Epithelial cell of esophagus (primary cell): Measurements from ENCODE around the gene ATP5PO.

Experiments
- DNase-seq: peaks from one replicate; pipeline ENCODE4 v3.0.0; 2010; ENCODE audit warnings: low read depth
- H3K4me3 ChIP-seq: 2 replicates; pipeline ENCODE4 v1.5.1; 2011; ENCODE audit warnings: mild to moderate bottlenecking, low read length, control low read depth
- TF ChIP-seq, protein P1 (sequence below): IDR thresholded peaks from 2 replicates; pipeline ENCODE4 v1.5.1; 2011; ENCODE audit warnings: low read depth, mild to moderate bottlenecking, low read length, control low read depth, inconsistent platforms; ENCODE audit not compliant: insufficient read depth; ENCODE audit errors: missing control alignments

Gene ATP5PO

DNA sequence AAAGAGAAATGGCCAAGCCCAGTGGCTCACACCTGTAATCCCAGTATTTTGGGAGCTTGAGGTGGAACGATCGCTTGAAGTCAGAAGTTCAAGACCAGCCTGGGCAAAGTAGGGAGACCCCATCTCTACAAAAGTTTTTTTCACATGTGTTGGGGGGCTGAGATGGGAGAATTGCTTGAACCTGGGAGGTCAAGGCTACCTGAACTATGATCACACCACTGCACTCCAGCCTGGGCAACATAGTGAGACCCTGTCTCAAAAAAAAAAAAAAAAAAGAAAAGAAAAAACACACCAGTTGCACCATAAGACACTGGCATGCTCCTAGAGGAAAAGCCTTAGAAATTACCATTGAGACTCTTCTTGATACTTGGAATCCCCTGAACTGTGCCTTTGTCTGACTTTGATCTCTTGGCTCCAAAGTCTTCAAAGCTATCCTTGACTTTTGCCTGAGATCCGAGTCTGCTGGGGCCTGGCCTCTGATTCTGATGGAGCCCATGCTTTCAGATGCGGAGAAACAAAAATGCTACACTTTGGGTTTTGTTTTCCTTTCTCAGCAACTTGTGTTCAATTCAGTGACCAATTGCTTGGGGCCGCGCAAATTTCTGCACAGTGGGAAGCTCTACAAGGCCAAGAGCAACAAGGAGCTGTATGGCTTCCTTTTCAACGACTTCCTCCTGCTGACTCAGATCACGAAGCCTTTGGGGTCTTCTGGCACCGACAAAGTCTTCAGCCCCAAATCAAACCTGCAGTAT is 33.7 kb downstream of the ATP5PO start:
- DNase-seq: no peak
- H3K4me3 ChIP-seq: no peak overlapping the region
- TF ChIP-seq, protein P1, sequence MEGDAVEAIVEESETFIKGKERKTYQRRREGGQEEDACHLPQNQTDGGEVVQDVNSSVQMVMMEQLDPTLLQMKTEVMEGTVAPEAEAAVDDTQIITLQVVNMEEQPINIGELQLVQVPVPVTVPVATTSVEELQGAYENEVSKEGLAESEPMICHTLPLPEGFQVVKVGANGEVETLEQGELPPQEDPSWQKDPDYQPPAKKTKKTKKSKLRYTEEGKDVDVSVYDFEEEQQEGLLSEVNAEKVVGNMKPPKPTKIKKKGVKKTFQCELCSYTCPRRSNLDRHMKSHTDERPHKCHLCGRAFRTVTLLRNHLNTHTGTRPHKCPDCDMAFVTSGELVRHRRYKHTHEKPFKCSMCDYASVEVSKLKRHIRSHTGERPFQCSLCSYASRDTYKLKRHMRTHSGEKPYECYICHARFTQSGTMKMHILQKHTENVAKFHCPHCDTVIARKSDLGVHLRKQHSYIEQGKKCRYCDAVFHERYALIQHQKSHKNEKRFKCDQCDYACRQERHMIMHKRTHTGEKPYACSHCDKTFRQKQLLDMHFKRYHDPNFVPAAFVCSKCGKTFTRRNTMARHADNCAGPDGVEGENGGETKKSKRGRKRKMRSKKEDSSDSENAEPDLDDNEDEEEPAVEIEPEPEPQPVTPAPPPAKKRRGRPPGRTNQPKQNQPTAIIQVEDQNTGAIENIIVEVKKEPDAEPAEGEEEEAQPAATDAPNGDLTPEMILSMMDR: no peak

DNA sequence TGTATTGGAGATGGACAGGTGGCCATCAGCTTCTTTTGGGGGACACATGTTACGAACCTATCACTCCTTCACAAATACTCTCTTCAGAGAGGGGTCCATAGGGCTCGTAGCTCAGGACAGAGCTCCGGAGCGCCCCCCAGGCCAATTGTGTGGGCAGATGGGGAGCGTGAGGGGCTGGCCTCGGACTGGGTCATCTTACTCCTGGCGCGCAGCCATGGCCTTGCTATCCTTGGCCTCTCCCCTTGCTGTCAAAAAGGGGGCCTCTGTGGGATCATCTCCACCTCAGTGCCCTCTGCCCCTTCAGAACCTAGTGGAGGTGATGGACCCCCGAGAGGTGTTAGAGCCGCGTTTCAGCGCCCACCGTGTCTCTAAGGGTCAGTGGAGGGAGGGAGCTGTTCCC is 35.0 kb downstream of the ATP5PO start:
- no peak for DNase-seq
- TF ChIP-seq, protein P1: no peak
- no peak overlapping the region for H3K4me3 ChIP-seq

DNA sequence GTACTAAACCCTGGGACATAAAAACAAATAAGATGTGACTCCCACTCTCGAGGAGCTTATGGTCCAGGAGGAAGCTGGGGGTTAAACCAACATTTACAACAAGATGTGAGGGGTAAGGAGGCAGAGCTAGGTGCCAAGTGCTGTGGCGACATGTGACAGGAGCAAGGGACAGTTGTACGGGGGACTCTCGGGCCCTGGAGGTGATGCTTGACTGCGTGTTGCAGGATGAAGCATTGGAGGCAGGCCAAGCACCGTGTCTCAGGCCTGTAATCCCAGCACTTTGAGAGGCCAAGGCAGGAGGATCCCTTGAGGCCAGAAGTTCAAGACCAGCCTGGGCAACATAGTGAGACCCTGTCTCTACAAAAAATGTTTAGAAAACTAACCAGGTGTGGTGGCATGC is 36.8 kb downstream of the ATP5PO start:
- no peak overlapping the region for H3K4me3 ChIP-seq
- TF ChIP-seq, protein P1: no peak
- DNase-seq: no peak

DNA sequence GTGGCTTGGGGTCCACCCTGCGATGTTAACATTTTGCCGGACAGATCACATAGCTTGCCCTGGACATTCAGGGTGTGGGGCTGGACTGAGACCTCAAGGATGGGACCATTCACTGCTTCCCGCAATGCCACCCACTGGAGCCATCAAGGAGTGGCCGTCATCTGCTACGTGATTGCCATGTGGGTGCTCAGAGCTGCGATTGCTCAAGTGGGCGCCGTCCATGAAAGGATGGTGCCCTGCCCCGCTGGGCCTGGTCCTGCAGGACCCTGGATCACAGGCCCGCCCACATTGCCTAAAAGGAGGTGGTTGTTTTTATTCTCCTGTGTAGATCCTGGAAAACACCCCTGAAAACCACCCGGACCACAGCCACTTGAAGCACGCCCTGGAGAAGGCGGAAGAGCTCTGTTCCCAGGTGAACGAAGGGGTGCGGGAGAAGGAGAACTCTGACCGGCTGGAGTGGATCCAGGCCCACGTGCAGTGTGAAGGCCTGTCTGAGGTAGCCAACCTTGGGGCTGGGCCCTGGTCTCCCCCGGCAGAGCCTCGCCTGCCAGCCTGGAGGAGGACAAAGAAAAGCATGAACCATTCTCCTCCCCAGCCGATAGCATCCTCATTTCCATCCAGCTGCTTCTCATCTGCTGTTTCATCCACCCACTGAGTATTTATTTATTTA is 40.4 kb downstream of the ATP5PO start:
- TF ChIP-seq, protein P1: no peak
- DNase-seq: no peak
- no peak overlapping the region for H3K4me3 ChIP-seq

DNA sequence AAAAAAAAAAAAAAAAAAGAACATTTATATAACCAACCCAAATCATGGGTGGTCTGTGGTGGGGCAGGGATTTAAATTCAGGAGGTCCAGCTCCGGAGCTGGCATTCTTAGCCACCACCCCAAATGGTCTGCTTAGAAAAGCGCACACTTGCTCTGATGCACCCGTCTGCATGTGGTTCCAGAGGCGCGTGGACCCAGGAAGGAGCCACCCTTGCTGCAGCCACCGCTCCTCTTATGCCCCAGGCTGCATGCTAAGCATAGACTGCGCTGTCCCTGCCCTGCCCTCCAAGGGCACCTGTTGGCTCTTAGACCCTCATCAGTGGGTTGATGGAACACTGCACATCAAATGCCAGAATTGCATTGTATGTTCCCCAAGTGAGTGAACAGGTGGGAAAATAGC is 41.4 kb downstream of the ATP5PO start:
- H3K4me3 ChIP-seq: no peak overlapping the region
- DNase-seq: no peak
- TF ChIP-seq, protein P1: no peak

DNA sequence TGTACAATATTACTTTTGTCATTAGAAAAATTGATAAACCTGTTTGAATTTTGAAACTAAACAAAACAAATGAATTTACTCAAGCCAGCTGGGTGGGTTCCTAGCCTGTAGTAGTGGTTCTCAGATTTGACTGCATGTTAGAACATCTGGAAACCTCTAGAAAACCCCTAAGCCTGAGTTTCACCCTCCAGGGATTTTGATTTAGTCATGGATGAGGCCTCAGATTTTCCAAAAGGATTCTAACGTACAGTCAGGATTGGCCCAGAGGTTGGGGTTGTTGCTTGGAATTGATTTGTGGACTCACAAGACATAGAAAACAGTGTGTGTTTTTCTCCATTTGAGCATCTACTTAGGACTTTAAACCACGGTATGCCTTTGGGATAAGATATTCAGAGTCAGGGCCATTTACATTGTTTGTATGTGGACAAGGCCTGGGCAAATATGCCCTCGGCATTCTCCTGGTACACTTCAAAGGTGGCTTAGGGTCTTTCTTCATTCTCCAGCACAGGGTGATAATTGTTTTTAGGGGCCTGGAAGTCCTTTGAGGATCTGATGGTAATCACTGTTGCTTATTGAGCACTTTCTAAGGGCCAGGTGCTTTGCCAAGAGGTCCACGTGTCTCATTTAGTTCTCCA is 42.6 kb downstream of the ATP5PO start:
- DNase-seq: no peak
- H3K4me3 ChIP-seq: no peak overlapping the region
- TF ChIP-seq, protein P1: no peak

DNA sequence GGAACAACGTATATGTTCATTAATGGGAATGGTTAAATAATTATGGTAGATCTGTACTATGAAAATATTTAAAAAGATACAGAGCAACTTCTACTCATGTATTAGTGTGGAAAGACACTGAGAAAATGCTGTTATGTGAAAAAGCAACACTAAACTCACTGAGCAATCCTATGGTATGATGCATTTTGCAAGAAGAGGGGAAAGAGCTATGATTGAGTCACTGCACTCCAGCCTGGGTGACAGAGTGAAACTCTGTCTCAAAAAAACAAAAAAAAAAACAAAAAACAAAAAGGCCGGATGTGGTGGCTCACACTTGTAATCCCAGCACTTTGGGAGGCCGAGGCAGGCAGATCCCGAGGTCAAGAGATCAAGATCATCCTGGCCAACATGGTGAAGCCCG is 44.4 kb downstream of the ATP5PO start:
- TF ChIP-seq, protein P1: no peak
- H3K4me3 ChIP-seq: no peak overlapping the region
- DNase-seq: no peak
